CD4-positive, alpha-beta T cell treated with Interleukin-4 for 1 hour (primary cell): Measurements from ENCODE around the gene PAK3.

Experiments used
- DNase-seq, 2 donors: peaks; one replicate each; pipeline ENCODE4 v3.0.0-alpha.2; 2020 to 2022

The PAK3 gene

DNA sequence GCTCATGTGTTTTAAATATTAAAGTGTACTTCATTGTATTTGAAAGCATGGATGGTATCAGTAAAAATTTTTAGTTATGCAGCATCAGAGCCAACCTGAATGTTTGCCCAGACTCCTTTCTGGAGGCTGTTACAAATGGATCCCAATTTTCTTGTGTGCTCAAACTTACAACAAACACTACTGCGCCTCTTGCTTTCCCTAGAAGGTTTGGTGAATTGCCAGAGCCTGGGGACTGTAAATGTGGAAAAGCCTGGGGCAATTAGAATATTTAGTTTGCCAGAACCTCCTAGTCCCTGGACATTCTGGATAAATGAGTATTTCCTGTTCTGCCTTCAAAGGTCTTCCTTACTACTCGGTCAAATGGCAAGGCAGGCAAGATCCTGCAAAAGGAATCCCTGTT, 169.5 kb downstream of the PAK3 start:
- DNase-seq = no peak

DNA sequence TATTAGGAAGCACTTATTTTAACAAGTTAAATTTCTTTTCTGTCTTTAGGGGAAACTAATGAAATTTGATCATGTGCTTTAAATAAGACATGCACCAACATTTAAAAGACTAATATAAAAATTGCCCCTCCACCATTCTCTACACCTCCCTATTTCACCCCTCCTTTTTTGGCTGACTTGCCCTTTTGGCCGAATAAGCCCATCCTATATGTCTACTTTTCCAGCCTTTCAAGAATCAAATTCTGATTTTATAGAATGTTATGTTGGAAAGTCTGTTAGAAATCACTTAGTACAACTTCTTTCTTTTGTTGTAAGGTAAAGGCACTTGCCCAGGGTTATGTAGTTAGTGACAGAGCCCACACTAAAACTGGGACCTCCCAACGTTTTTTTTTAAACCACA, 172.5 kb downstream of the PAK3 start:
- DNase-seq = no peak

DNA sequence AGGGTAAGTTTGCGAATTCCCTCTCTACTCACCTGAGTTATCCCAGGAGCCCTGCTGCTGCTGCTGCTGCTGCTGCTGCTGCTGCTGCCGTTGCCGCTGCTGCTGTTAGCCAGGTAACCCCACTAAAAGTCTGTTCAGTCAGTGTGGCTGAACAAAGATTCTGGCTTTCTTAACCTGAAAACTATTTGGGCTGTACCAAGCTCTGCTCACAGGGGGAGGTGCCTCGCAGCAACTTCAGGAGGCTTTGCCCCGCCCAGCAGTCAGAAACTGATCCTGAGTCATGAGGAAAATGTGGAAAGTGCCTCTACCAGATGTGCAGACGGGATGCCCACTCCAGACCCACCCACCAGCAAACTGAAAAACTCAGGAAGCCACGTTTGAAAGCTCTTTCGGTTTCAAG, 174.3 kb downstream of the PAK3 start, which contains the start of gene CAPN6:
CAPN6 (minus strand) TSS at position 145 of the 400 bp plus-strand sequence. CDS start 6,547 bp downstream, outside the sequence.
- DNase-seq = no peak
